KOPT-K1 (cell line): ENCODE measurements around the gene FKBP1A.

ENCODE experiments used
- H3K27ac ChIP-seq: fragments of 200-600 bp; sonication (generic); 2 replicates; pipeline ENCODE4 v1.5.1; 2016; ENCODE audit warnings: antibody characterized with exemption, mild to moderate bottlenecking, low read depth, low read length; ENCODE audit not compliant: poor library complexity, severe bottlenecking
- H3K36me3 ChIP-seq: fragments of 200-600 bp; sonication (generic); 2 replicates; pipeline ENCODE4 v1.5.1; 2017; ENCODE audit warnings: antibody characterized with exemption, mild to moderate bottlenecking, low read length, moderate library complexity; ENCODE audit not compliant: insufficient read depth
- H3K9me3 ChIP-seq: fragments of 200-600 bp; sonication (generic); 2 replicates; pipeline ENCODE4 v1.5.1; 2017; ENCODE audit warnings: antibody characterized with exemption, low read length, mild to moderate bottlenecking; ENCODE audit not compliant: insufficient read depth, poor library complexity, severe bottlenecking

The FKBP1A gene

GRCh38 chr20:1397710-1398109, 4.9 kb upstream of the FKBP1A start:
- Histone ChIP-seq H3K27ac (no peak overlapping the region), H3K9me3 (peaks cover 21% of the 10 kb centered on the region), H3K36me3 (no peaks in the 10 kb centered on the region)

- H3K27ac ChIP-seq, result peak overlapping the region; percentile 34
- no peaks in the 10 kb centered on the region for H3K36me3 ChIP-seq
- peaks cover 15% of the 10 kb centered on the region for H3K9me3 ChIP-seq
These were observed 3.8 kb upstream of the FKBP1A start for GRCh38 chr20:1396702-1397101.

- Histone ChIP-seq H3K27ac (peak overlapping the region; percentile 19), H3K9me3 (peaks cover 15% of the 10 kb centered on the region), H3K36me3 (no peaks in the 10 kb centered on the region)
These were observed 3.4 kb upstream of the FKBP1A start for GRCh38 chr20:1396264-1396663.

GRCh38 chr20:1394686-1395085, 1.8 kb upstream of the FKBP1A start:
- H3K27ac ChIP-seq, result no peak overlapping the region
- peaks cover 10% of the 10 kb centered on the region for H3K36me3 ChIP-seq
- peaks cover 15% of the 10 kb centered on the region for H3K9me3 ChIP-seq

GRCh38 chr20:1393507-1393882, 641 bp upstream of the FKBP1A start:
- H3K36me3 ChIP-seq, result peaks cover 12% of the 10 kb centered on the region
- peaks cover 15% of the 10 kb centered on the region for H3K9me3 ChIP-seq
- H3K27ac ChIP-seq, result peak overlapping the region; percentile 85

- peak overlapping the region; percentile 85 for H3K27ac ChIP-seq
- H3K36me3 ChIP-seq, result peaks cover 12% of the 10 kb centered on the region
These were observed 486 bp downstream of the FKBP1A start for GRCh38 chr20:1392443-1392692.

GRCh38 chr20:1391640-1392442, 1.0 kb downstream of the FKBP1A start:
- H3K36me3 ChIP-seq, result peaks cover 16% of the 10 kb centered on the region
- H3K27ac ChIP-seq, result peak overlapping the region; percentile 85
- peaks cover 4% of the 10 kb centered on the region for H3K9me3 ChIP-seq

More at GRCh38 chr20:1392443-1392692, 486 bp downstream of the FKBP1A start:
- peaks cover 9% of the 10 kb centered on the region for H3K9me3 ChIP-seq

GRCh38 chr20:1390581-1391403, 2.1 kb downstream of the FKBP1A start:
- Histone ChIP-seq H3K9me3 (no peaks in the 10 kb centered on the region), H3K36me3 (peaks cover 27% of the 10 kb centered on the region), H3K27ac (peak overlapping the region; percentile 85)

GRCh38 chr20:1389703-1390580, 2.9 kb downstream of the FKBP1A start:
- Histone ChIP-seq H3K27ac (peak overlapping the region; percentile 85), H3K36me3 (peaks cover 35% of the 10 kb centered on the region), H3K9me3 (no peaks in the 10 kb centered on the region)

- Histone ChIP-seq H3K27ac (peak overlapping the region; percentile 77), H3K36me3 (peaks cover 46% of the 10 kb centered on the region), H3K9me3 (no peaks in the 10 kb centered on the region)
These were observed 3.9 kb downstream of the FKBP1A start for GRCh38 chr20:1388741-1389483.

- H3K36me3 ChIP-seq, result peaks cover 52% of the 10 kb centered on the region
- no peaks in the 10 kb centered on the region for H3K9me3 ChIP-seq
- H3K27ac ChIP-seq, result peak overlapping the region; percentile 77
These were observed 4.6 kb downstream of the FKBP1A start for GRCh38 chr20:1388253-1388652.

GRCh38 chr20:1386323-1386722, 6.5 kb downstream of the FKBP1A start:
- peaks cover 68% of the 10 kb centered on the region for H3K36me3 ChIP-seq
- no peak overlapping the region for H3K27ac ChIP-seq
- H3K9me3 ChIP-seq, result no peaks in the 10 kb centered on the region

GRCh38 chr20:1383623-1384404, 9.0 kb downstream of the FKBP1A start:
- H3K9me3 ChIP-seq, result no peaks in the 10 kb centered on the region
- H3K36me3 ChIP-seq, result peaks cover 71% of the 10 kb centered on the region
- no peak overlapping the region for H3K27ac ChIP-seq

GRCh38 chr20:1382670-1383069, 10.2 kb downstream of the FKBP1A start:
- Histone ChIP-seq H3K36me3 (peaks cover 82% of the 10 kb centered on the region), H3K9me3 (no peaks in the 10 kb centered on the region), H3K27ac (no peak overlapping the region)
